GM12873 (cell line): Measurements from ENCODE around the gene SPTBN1.

Experiments used
- TF ChIP-seq, protein P1 (sequence below): IDR thresholded peaks from 2 replicates; pipeline ENCODE4 v1.5.1; 2012; ENCODE audit warnings: low read depth, mild to moderate bottlenecking, moderate library complexity, low read length, control low read depth; ENCODE audit not compliant: insufficient read depth; ENCODE audit errors: missing control alignments

The SPTBN1 gene

DNA sequence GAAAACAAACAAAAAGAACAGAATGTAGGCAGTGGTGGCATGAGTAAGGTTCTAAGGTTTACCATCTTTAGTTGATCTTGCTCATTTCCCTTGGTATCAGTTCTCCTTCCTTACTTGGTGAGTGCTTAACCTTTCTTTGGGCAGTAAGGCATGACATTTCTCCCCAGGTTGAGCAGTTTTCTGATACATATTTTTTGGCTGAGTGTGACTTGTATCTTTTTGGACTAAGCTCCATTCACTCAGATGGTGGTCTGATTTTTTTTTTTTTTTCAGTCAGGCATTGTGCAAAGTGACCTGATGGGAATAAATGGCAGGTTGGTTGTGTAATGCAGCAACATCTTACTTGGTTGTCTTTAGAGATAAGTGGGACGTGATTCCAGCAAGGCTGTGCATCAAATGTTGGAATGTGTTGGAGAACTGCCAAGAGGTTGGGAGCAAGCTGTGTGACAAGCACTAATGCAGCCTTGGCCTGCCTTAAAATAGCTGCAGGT is 15.1 kb downstream of the SPTBN1 start:
- TF ChIP-seq, protein P1, sequence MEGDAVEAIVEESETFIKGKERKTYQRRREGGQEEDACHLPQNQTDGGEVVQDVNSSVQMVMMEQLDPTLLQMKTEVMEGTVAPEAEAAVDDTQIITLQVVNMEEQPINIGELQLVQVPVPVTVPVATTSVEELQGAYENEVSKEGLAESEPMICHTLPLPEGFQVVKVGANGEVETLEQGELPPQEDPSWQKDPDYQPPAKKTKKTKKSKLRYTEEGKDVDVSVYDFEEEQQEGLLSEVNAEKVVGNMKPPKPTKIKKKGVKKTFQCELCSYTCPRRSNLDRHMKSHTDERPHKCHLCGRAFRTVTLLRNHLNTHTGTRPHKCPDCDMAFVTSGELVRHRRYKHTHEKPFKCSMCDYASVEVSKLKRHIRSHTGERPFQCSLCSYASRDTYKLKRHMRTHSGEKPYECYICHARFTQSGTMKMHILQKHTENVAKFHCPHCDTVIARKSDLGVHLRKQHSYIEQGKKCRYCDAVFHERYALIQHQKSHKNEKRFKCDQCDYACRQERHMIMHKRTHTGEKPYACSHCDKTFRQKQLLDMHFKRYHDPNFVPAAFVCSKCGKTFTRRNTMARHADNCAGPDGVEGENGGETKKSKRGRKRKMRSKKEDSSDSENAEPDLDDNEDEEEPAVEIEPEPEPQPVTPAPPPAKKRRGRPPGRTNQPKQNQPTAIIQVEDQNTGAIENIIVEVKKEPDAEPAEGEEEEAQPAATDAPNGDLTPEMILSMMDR, result no peak

DNA sequence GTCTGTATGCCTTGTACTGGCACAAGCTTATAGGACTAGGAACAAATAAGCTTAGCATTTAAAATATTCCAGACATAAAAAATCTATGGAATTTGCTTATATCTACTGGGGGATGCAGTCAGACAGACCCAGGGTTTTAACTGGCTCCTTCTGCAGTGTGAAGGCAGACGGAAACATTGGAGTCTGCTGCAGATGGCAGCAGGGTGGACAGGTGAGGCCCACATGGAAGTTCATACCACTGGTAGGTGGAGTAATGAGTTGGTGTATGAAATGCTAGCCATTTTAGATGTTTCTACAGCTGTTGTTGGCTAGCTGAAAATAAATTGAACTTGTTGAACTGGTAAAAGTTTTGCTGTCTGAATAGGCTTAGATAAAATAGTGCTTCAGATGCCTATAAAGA is 17.7 kb downstream of the SPTBN1 start:
- TF ChIP-seq, protein P1, result no peak

DNA sequence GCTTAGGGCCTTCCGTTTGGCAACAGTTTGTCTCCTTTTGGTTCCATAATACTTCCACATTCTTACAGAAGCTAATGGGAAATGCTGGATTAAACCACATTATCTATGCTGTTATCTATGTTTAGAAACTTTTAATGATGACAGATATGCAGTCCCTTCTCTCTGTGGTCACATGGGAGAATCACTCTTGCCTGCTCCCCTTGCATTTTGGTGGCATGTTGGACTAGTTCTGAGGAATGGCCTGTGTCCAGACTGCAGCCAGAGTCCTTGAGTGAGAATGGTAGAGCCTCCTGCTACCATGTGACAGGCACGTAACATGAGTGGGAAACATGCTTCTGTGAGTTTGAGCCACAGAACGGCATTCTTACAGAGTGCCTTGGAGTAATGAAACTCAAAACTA is 19.2 kb downstream of the SPTBN1 start:
- TF ChIP-seq, protein P1, result no peak

DNA sequence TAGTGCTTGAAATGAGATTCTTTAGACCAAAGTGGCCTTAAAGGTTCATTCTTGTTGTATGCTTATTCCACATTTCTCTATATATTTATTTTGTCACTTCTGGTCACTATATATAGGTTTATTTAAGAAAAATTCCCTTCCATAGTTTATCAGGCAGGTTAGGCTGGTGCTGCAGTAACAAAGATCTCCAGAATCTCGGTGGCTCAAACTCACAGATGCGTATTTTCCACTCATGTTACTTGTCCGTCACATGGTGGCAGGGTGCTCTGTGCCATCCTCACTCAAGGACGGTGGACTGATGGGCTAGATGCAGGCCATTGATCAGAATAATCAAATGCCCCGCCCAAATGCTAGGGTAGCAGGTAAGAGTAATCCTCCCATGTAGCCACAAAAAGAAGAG is 19.8 kb downstream of the SPTBN1 start:
- TF ChIP-seq, protein P1, result no peak

DNA sequence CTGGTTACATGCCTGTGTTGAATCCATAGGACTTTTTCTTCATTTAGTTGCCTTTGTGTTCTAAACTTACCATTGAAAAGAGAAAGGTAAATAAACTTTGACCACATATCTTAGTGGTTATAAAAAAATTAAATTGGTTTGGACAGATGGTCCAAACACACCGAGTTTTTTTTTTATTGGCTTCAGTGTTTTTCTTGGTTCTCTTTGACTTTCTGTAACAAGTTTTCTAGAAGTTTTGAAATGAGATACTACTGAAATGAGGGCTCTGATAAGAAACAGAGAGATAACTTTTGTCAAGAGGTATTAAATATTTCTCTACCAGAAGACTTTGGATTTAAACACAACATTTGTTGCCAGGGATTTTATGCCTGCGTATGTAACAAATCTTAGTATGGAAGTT is 20.7 kb downstream of the SPTBN1 start:
- TF ChIP-seq, protein P1, result no peak

DNA sequence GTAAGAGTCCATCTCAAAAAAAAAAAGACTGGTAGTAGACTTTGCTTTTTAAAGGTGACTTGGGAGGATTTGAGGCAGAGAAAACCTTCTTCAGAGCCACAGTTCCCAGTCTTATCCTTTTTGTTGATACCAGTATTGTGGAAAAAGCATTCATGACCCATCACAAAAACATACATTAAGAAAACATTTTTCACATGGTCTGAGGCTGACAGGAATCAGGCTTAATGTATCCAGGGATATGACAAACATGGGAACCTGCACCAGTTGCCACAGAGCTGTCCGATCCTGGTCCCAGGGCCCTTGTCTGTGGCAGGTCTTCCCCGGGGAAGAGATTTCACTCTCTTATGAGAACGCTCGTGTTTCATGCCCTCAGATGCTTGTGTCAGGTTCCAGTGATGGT is 21.8 kb downstream of the SPTBN1 start:
- TF ChIP-seq, protein P1, result no peak

DNA sequence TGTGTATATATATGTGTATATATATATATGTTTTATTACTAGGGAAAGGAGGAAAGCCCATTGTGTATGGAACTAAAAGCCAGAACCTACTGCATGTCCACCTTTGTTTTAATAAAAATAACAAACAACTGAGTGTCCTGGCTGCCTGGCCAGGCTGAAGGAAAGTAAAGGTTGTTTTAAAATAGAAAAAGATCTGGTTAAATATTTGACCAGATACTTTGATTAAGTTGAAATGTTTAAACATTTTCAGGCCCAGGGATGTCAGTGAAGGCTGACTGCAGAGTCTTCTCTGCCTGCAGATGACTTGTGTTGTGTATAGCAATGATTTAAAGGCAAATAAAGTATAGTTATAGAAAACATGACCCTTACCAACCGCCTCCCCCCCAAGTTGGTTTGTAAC is 22.8 kb downstream of the SPTBN1 start:
- TF ChIP-seq, protein P1, result no peak
